ENCODE data around the gene RNF148. TPM values are rescaled to one million over a fixed set of nuclear protein-coding genes. Genes with fewer than 3 reads are reported as not detected.

RNF148 gene
- total RNA-seq, 2 donors from 2014 or later: 4.9 to 8.6 TPM

DNA sequence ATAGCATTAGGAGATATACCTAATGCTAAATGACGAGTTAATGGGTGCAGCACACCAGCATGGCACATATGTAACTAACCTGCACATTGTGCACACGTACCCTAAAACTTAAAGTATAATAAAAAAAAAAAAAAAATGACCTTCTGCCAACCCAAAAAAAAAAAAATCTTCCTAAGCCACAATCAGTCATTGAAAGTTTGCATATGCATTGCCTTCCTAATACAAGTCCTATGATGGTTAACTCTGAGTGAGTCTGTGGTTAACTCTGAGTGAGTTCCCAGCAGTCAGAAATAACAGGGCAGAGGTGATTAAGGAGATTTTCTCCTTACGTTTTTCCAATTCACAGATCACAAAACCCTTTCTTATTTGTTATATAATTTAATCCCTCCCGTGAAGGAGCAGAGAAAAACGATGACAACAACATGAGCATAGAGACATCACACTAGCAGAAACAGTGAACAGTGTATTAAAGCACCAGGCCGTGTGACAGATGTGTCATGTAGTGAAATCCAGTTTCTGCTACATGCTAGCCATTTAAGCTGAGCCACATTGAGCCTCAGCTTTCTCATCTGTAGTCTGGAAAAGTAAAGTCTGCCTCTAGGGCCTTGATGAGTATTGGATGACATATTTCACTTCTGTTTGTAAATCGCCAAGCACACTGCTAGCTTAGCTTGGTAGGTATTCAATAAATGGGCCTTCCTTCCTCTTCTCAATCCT, 7.4 kb upstream of the RNF148 start:
- Histone ChIP-seq H3K27ac (no peak overlapping the region), H3K9me3 (no peaks in the 10 kb centered on the region), H3K4me1 (peaks cover 25% of the 10 kb centered on the region), H3K27me3 (no peaks in the 10 kb centered on the region), H3K4me3 (no peak overlapping the region), H3K36me3 (replicated peaks in 1 of 2; ENCODE audit: insufficient read depth in 1 of 2, low read depth in 2 of 2) (no peaks in the 10 kb centered on the region)
- ATAC-seq: no peak
- intact Hi-C loops (cut with DNase I): no loop called here
- 80 to 90% methylated on average over 7 of the region's 7 CpGs for WGBS, 2 donors
- TF ChIP-seq, protein P1, sequence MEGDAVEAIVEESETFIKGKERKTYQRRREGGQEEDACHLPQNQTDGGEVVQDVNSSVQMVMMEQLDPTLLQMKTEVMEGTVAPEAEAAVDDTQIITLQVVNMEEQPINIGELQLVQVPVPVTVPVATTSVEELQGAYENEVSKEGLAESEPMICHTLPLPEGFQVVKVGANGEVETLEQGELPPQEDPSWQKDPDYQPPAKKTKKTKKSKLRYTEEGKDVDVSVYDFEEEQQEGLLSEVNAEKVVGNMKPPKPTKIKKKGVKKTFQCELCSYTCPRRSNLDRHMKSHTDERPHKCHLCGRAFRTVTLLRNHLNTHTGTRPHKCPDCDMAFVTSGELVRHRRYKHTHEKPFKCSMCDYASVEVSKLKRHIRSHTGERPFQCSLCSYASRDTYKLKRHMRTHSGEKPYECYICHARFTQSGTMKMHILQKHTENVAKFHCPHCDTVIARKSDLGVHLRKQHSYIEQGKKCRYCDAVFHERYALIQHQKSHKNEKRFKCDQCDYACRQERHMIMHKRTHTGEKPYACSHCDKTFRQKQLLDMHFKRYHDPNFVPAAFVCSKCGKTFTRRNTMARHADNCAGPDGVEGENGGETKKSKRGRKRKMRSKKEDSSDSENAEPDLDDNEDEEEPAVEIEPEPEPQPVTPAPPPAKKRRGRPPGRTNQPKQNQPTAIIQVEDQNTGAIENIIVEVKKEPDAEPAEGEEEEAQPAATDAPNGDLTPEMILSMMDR (IDR thresholded peaks at IDR 0.05): no peak
- no peak for TF ChIP-seq POLR2A (IDR thresholded peaks at IDR 0.05)
- DNase-seq: no peak

DNA sequence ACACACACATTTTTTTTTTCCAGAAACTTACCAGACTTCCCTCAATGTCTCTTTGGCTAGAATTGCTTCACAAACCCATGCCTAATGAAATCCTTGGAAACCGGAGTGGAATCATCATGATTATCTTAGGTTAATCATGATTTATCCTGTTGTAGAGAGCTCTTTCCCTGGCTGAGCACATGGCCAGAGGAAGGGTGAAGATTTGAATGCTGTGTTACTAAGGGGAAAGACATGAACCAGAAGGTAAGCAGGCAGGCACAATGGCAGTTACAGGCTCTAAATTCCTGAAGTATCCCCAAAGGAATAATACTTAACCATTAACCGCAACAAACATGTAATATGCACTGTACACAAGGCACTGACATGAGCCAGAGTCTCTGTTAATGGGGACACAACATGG, 4.1 kb upstream of the RNF148 start:
- peak overlapping the region in 1 of 4 donors; percentile 16 for H3K27ac ChIP-seq
- intact Hi-C loops (cut with DNase I): no loop called here
- WGBS, 2 donors: 51 to 70% methylated on average over 2 of the region's 2 CpGs

DNA sequence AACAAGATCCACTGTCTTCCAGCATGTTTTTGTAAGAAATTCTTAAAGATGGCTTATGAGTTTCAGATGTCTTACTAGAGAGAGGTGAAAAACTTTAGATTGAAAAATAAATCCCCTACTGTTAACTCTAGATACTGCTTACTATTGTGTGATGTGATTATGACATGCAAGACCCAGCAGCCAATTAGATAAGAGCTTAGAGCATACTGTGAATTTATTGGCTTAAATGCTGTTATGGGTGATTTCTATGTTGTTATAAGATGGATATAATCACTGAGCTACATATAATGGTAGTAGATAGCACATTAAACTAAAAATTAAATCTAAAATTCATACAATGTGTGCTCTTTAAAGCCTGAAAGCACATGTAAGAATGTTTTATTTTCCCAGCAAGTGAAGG, 3.7 kb downstream of the RNF148 start, which contains the start of gene RNF133:
TSS of gene RNF133 (minus strand) at position 101 of the 400 bp plus-strand sequence. CDS start 199 bp downstream, outside the sequence.
- no peaks in the 10 kb centered on the region for H3K36me3 ChIP-seq (replicated peaks in 1 of 2; ENCODE audit: insufficient read depth in 1 of 2, low read depth in 2 of 2)
- no peaks in the 10 kb centered on the region for H3K27me3 ChIP-seq
- DNase-seq (no peak), ATAC-seq (no peak)
- no peak within 1 kb of the TSS for H3K27ac ChIP-seq
- H3K4me1 ChIP-seq: peaks cover 15% of the 10 kb centered on the region
- H3K4me3 ChIP-seq: no peak within 1 kb of the TSS
- no peaks in the 10 kb centered on the region for H3K9me3 ChIP-seq
- no peak for TF ChIP-seq POLR2A (IDR thresholded peaks at IDR 0.05)
- TF ChIP-seq, protein P1 (IDR thresholded peaks at IDR 0.05): no peak
- intact Hi-C loops (cut with DNase I): no loop called here

More for the DNA sequence above, 4.1 kb upstream of the RNF148 start:
- Histone ChIP-seq H3K36me3 (replicated peaks in 1 of 2; ENCODE audit: insufficient read depth in 1 of 2, low read depth in 2 of 2) (no peaks in the 10 kb centered on the region), H3K4me1 (peaks cover 12% of the 10 kb centered on the region), H3K4me3 (no peak overlapping the region), H3K9me3 (no peaks in the 10 kb centered on the region), H3K27me3 (no peaks in the 10 kb centered on the region)
- ATAC-seq: no peak
- DNase-seq: no peak
- TF ChIP-seq, protein P1 (IDR thresholded peaks at IDR 0.05): no peak
- TF ChIP-seq POLR2A (IDR thresholded peaks at IDR 0.05): no peak

DNA sequence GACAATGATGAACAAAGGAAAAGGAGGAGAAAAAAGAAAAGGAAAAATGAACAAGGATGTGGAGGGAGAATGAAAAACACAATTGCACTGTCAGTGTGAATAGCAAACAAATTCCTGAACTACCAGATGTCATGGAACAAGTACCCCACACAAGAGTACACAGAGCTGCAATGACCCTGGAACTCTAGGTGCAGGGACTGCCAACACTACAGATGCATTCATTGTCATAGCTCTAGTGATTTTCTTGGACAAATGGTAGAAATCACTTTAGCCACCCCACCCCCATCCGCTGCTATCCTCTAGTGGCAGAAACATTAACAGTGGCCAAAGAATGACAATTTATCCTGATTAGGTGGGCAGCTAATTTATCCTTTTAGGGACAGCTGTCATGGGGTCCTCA, 6.9 kb downstream of the RNF148 start:
- 69 to 94% methylated on average over 1 of the region's 1 CpG for WGBS, 2 donors
- ATAC-seq: no peak

More for the DNA sequence above, 6.9 kb downstream of the RNF148 start:
- intact Hi-C loops (cut with DNase I): no loop called here
- TF ChIP-seq, protein P1 (IDR thresholded peaks at IDR 0.05): no peak
- TF ChIP-seq POLR2A (IDR thresholded peaks at IDR 0.05): no peak
- H3K36me3 ChIP-seq (replicated peaks in 1 of 2; ENCODE audit: insufficient read depth in 1 of 2, low read depth in 2 of 2): no peaks in the 10 kb centered on the region
- no peaks in the 10 kb centered on the region for H3K9me3 ChIP-seq
- no peaks in the 10 kb centered on the region for H3K27me3 ChIP-seq
- no peak for DNase-seq
- H3K4me3 ChIP-seq: no peak overlapping the region
- peaks cover 16% of the 10 kb centered on the region for H3K4me1 ChIP-seq
- H3K27ac ChIP-seq: no peak overlapping the region
